MM.1S (cell line): ENCODE data around the gene EIF4G2.
"Not testable (repeated sequence)": the region's sequence is repeated elsewhere in the genome, so short reads cannot be mapped to it uniquely, and the experiment has no call there.

Source experiments
- DNase-seq: peaks from one replicate; pipeline ENCODE4 v3.0.0-alpha.2; 2015
- H2AFZ ChIP-seq: fragments of 300-600 bp; sonication (generic); 2 replicates; pipeline ENCODE4 v1.6.0; 2016; ENCODE audit warnings: antibody characterized with exemption, low read length
- H3F3A ChIP-seq: fragments of 300-600 bp; sonication (generic); 2 replicates; pipeline ENCODE4 v1.6.1; 2016; ENCODE audit warnings: mild to moderate bottlenecking, antibody characterized with exemption, low read length, moderate library complexity, mixed read lengths; ENCODE audit not compliant: insufficient read depth
- H3K27ac ChIP-seq: fragments of 300-600 bp; sonication (generic); 2 replicates; pipeline ENCODE4 v1.5.1; 2016; ENCODE audit warnings: mild to moderate bottlenecking, low read length
- H3K27me3 ChIP-seq: fragments of 300-600 bp; sonication (generic); replicated peaks from 2 replicates; pipeline ENCODE4 v1.6.0; 2016; ENCODE audit warnings: low read length; ENCODE audit not compliant: insufficient read depth
- H3K36me3 ChIP-seq: fragments of 300-600 bp; sonication (generic); replicated peaks from 2 replicates; pipeline ENCODE4 v1.6.1; 2016; ENCODE audit warnings: mild to moderate bottlenecking, low read length, mixed read lengths; ENCODE audit not compliant: insufficient read depth
- H3K4me1 ChIP-seq: fragments of 300-600 bp; sonication (generic); 2 replicates; pipeline ENCODE4 v1.6.1; 2016; ENCODE audit warnings: low read length, mixed read lengths
- H3K4me2 ChIP-seq: fragments of 300-600 bp; sonication (generic); 2 replicates; pipeline ENCODE4 v1.6.0; 2016; ENCODE audit warnings: low read depth, low read length
- H3K4me3 ChIP-seq: fragments of 300-600 bp; sonication (generic); 2 replicates; pipeline ENCODE4 v1.5.1; 2016; ENCODE audit warnings: low read length, mixed read lengths
- H3K79me2 ChIP-seq: fragments of 300-600 bp; sonication (generic); 2 replicates; pipeline ENCODE4 v1.6.1; 2016; ENCODE audit warnings: mixed run types, low read length, mixed read lengths
- H3K9ac ChIP-seq: fragments of 300-600 bp; sonication (generic); 2 replicates; pipeline ENCODE4 v1.6.1; 2016; ENCODE audit warnings: low read length, mixed read lengths
- H3K9me2 ChIP-seq: fragments of 300-600 bp; sonication (generic); replicated peaks from 2 replicates; pipeline ENCODE4 v1.6.1; 2016; ENCODE audit warnings: mild to moderate bottlenecking, low read length, mixed read lengths; ENCODE audit not compliant: insufficient read depth
- H3K9me3 ChIP-seq: fragments of 300-600 bp; sonication (generic); replicated peaks from 2 replicates; pipeline ENCODE4 v1.6.1; 2016; ENCODE audit warnings: mild to moderate bottlenecking, low read length, mixed read lengths; ENCODE audit not compliant: insufficient read depth
- H4K20me1 ChIP-seq: fragments of 300-600 bp; sonication (generic); 2 replicates; pipeline ENCODE4 v1.6.1; 2016; ENCODE audit warnings: mild to moderate bottlenecking, low read length, moderate library complexity, mixed read lengths; ENCODE audit not compliant: insufficient read depth
- EZH2 ChIP-seq: fragments of 300-600 bp; sonication (generic); optimal IDR thresholded peaks from 2 replicates; pipeline ENCODE3; 2017; ENCODE audit warnings: low read depth, mild to moderate bottlenecking, antibody characterized with exemption, low read length, mixed read lengths
- EZH2phosphoT487 ChIP-seq: fragments of 300-600 bp; sonication (generic); IDR thresholded peaks from 2 replicates; pipeline ENCODE4 v1.6.1; 2018; ENCODE audit warnings: antibody characterized with exemption, low read length
- TF ChIP-seq, protein P1 (sequence below): fragments of 300-600 bp; sonication (generic); IDR thresholded peaks from 2 replicates; pipeline ENCODE4 v1.5.1; 2016; ENCODE audit warnings: antibody characterized with exemption, low read length, mixed read lengths

Gene EIF4G2

GRCh38 chr11:10844356-10844755, 35.6 kb upstream of the EIF4G2 start:
- DNase-seq: no peak
- TF ChIP-seq, protein P1, sequence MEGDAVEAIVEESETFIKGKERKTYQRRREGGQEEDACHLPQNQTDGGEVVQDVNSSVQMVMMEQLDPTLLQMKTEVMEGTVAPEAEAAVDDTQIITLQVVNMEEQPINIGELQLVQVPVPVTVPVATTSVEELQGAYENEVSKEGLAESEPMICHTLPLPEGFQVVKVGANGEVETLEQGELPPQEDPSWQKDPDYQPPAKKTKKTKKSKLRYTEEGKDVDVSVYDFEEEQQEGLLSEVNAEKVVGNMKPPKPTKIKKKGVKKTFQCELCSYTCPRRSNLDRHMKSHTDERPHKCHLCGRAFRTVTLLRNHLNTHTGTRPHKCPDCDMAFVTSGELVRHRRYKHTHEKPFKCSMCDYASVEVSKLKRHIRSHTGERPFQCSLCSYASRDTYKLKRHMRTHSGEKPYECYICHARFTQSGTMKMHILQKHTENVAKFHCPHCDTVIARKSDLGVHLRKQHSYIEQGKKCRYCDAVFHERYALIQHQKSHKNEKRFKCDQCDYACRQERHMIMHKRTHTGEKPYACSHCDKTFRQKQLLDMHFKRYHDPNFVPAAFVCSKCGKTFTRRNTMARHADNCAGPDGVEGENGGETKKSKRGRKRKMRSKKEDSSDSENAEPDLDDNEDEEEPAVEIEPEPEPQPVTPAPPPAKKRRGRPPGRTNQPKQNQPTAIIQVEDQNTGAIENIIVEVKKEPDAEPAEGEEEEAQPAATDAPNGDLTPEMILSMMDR: no peak
- TF ChIP-seq EZH2 (no peak), EZH2phosphoT487 (no peak)
- no peaks in the 10 kb centered on the region for H3K79me2 ChIP-seq
- no peaks in the 10 kb centered on the region for H3F3A ChIP-seq
- no peaks in the 10 kb centered on the region for H3K36me3 ChIP-seq
- H3K4me1 ChIP-seq: no peaks in the 10 kb centered on the region
- no peaks in the 10 kb centered on the region for H3K9me3 ChIP-seq
- no peak overlapping the region for H3K4me3 ChIP-seq
- no peaks in the 10 kb centered on the region for H3K27me3 ChIP-seq
- no peaks in the 10 kb centered on the region for H4K20me1 ChIP-seq
- H3K9me2 ChIP-seq: no peaks in the 10 kb centered on the region
- no peak overlapping the region for H3K27ac ChIP-seq
- no peak overlapping the region for H2AFZ ChIP-seq
- no peak overlapping the region for H3K9ac ChIP-seq
- no peak overlapping the region for H3K4me2 ChIP-seq

- H2AFZ ChIP-seq: no peak overlapping the region
- no peak for DNase-seq
- no peak overlapping the region for H3K27ac ChIP-seq
- H3K79me2 ChIP-seq: no peaks in the 10 kb centered on the region
- H3K4me3 ChIP-seq: no peak overlapping the region
- no peaks in the 10 kb centered on the region for H4K20me1 ChIP-seq
- no peak overlapping the region for H3K9ac ChIP-seq
- no peaks in the 10 kb centered on the region for H3K4me1 ChIP-seq
- TF ChIP-seq EZH2 (no peak), EZH2phosphoT487 (no peak)
- TF ChIP-seq, protein P1: no peak
- no peaks in the 10 kb centered on the region for H3K9me3 ChIP-seq
- no peaks in the 10 kb centered on the region for H3K9me2 ChIP-seq
- no peaks in the 10 kb centered on the region for H3K36me3 ChIP-seq
- H3F3A ChIP-seq: no peaks in the 10 kb centered on the region
- H3K27me3 ChIP-seq: no peaks in the 10 kb centered on the region
- H3K4me2 ChIP-seq: no peak overlapping the region
These were observed 30.2 kb upstream of the EIF4G2 start for GRCh38 chr11:10838881-10839280.

- Histone ChIP-seq H3K9me2 (no peaks in the 10 kb centered on the region), H2AFZ (no peak overlapping the region), H3K4me2 (no peak overlapping the region), H3K9ac (no peak overlapping the region), H3K27me3 (no peaks in the 10 kb centered on the region), H3K4me3 (no peak overlapping the region), H3K4me1 (no peaks in the 10 kb centered on the region), H3K79me2 (no peaks in the 10 kb centered on the region), H4K20me1 (no peaks in the 10 kb centered on the region), H3K36me3 (no peaks in the 10 kb centered on the region), H3F3A (no peaks in the 10 kb centered on the region), H3K9me3 (no peaks in the 10 kb centered on the region), H3K27ac (no peak overlapping the region)
- DNase-seq: no peak
- no peak for TF ChIP-seq EZH2
- TF ChIP-seq EZH2phosphoT487: no peak
- TF ChIP-seq, protein P1: no peak
These were observed 29.4 kb upstream of the EIF4G2 start for GRCh38 chr11:10838083-10838482.

DNA sequence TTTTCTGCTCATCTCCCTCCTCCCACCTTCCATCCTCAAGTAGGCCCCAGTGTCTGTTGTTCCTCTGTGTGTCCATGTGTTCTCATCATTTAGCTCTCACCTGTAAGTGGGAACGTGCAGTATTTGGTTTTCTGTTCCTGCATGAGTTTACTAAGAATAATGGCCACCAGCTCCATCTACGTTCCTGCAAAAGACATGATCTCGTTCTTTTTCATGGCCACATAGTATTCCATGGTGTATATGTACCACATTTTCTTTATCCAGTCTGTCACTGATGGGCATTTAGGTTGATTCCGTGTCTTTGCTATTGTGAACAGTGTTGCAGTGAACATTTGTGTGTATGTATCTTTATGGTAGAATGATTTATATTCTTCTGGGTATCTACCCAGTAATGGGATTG, 28.2 kb upstream of the EIF4G2 start:
- H3K4me3 ChIP-seq, H3K4me2 ChIP-seq, H3K36me3 ChIP-seq, H3F3A ChIP-seq, H3K9ac ChIP-seq, DNase-seq, H3K79me2 ChIP-seq, H3K4me1 ChIP-seq, H3K27ac ChIP-seq, H4K20me1 ChIP-seq, H3K9me2 ChIP-seq, H2AFZ ChIP-seq, H3K27me3 ChIP-seq, H3K9me3 ChIP-seq: not testable (repeated sequence)
